Thymus (tissue), 11 donors: ENCODE measurements around the gene OS9. TPM values are rescaled to one million over a fixed set of nuclear protein-coding genes. Genes with fewer than 3 reads are reported as not detected.

ENCODE experiments used
- DNase-seq, 9 donors: peaks; one replicate each; pipeline ENCODE4 v3.0.0-alpha.2; 2013; ENCODE audit warnings: low spot score in 9 of 9, low read depth in 6 of 9, missing footprints in 1 of 9
- H3K27ac ChIP-seq, 2 donors: one replicate each; pipeline ENCODE4 v1.5.1; 2013; ENCODE audit warnings: control low read depth in 1 of 2, low read depth in 1 of 2, low read length in 1 of 2, mild to moderate bottlenecking in 1 of 2, moderate library complexity in 1 of 2
- H3K27me3 ChIP-seq, 2 donors: one replicate each; pipeline ENCODE4 v1.5.1; 2013; ENCODE audit warnings: low read length in 1 of 2; ENCODE audit not compliant: control insufficient read depth in 2 of 2, insufficient read depth in 1 of 2
- H3K36me3 ChIP-seq, 2 donors: one replicate each; pipeline ENCODE4 v1.5.1; 2013; ENCODE audit warnings: low read length in 1 of 2, mild to moderate bottlenecking in 1 of 2, moderate library complexity in 1 of 2; ENCODE audit not compliant: control insufficient read depth in 2 of 2, insufficient read depth in 2 of 2
- H3K4me1 ChIP-seq, 2 donors: one replicate each; pipeline ENCODE4 v1.5.1; 2013; ENCODE audit warnings: low read length in 2 of 2; ENCODE audit not compliant: control insufficient read depth in 2 of 2, insufficient read depth in 2 of 2
- H3K4me3 ChIP-seq, 2 donors: one replicate each; pipeline ENCODE4 v1.5.1; 2013; ENCODE audit warnings: low read length in 2 of 2, control low read depth in 1 of 2, mild to moderate bottlenecking in 1 of 2
- H3K9me3 ChIP-seq, 2 donors: one replicate each; pipeline ENCODE4 v1.5.1; 2013; ENCODE audit warnings: low read length in 1 of 2, mild to moderate bottlenecking in 1 of 2; ENCODE audit not compliant: control insufficient read depth in 2 of 2, insufficient read depth in 1 of 2
- whole genome bisulfite sequencing: extraction: QIAGEN DNeasy Blood & Tissue Kit; methylation state at CpG from one replicate; pipeline ENCODE4 v1.1.7; 2013; 5-methylcytosine and 5-hydroxymethylcytosine counted together
- polyA plus RNA-seq: library from polyadenylated mRNA; stranded (reverse); fragments of 200-250 nt; gene quantifications from one replicate; pipeline ENCODE4 v1.2.3, GENCODE V29; 2013
- total RNA-seq: library from RNA; stranded (reverse); fragments of 120-200 nt; gene quantifications from one replicate; pipeline ENCODE4 v1.2.4, GENCODE V29; 2013
- donor health status: healthy.

Gene OS9
- total and polyA plus RNA-seq, 2 donors = 111 to 166 TPM

DNA sequence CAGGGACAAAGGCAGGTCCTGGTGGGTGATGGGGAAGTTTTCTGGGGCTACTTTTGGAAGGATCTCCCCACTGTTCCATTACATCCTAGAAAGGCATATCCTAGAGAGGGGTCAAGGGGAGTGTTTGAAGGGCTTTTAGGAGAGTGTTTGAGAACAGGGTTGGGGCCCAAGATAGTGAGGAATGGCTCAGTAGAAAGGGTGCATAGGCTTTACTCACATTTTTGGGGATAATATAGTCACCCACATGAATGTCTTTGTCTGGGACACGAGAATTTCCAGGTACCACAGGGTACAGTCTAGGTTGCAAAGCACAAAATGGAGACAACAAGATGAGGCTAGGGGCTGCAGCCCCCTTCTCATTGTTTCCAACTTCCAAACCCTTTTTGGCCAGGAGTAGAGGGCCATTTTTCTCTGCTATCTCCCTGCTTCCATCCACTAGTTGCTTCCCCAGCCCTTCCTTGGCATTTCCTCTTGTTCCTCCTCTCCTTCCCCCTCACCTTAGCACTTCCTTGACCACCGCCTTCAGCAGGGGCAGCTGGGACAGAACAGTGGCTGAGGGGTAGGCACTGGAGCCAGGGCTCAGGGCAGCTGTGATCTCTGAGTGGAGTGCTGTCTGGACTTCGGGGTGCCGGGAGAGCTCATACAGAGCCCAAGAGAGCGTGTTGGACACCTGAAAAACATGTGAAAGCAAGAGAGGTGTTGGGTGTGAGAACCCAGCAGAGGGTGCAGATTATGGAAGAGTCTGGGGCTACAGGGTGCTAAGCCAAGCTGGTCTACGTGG is 70.1 kb downstream of the OS9 start:
- peaks cover 2 to 7% of the 10 kb centered on the region in 2 donors for H3K36me3 ChIP-seq
- peaks cover 0 to 14% of the 10 kb centered on the region in 2 donors for H3K9me3 ChIP-seq
- no peak overlapping the region for H3K27ac ChIP-seq
- H3K4me1 ChIP-seq = peaks cover 10 to 29% of the 10 kb centered on the region in 2 donors
- WGBS = 82% methylated on average over 6 of the region's 6 CpGs
- no peak overlapping the region for H3K4me3 ChIP-seq
- DNase-seq = no peak
- H3K27me3 ChIP-seq = peaks cover 46 to 58% of the 10 kb centered on the region in 2 donors

DNA sequence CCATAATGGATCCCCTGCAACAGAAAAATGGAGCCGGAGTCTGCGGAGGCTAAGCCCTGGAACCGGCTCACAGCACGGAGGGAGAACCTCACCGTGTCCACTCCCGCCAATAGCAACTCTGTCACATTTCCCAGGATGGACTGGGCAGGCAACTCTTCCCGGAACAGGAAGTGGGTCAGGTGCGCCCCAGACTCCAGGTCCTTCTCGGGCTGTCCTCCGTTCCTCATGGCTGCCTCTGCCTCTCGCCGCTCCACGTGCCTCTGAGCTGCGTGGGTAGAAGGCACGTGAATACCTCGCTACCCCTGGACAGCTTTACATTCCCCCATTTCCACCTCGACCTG is 70.7 kb downstream of the OS9 start:
- 19% methylated on average over 17 of the region's 17 CpGs for WGBS
- peaks cover 46 to 58% of the 10 kb centered on the region in 2 donors for H3K27me3 ChIP-seq
- peaks cover 0 to 14% of the 10 kb centered on the region in 2 donors for H3K9me3 ChIP-seq
- H3K36me3 ChIP-seq = peaks cover 0 to 4% of the 10 kb centered on the region in 2 donors
- H3K4me1 ChIP-seq = peaks cover 10 to 29% of the 10 kb centered on the region in 2 donors
- DNase-seq = no peak
- peak overlapping the region in 1 of 2 donors; percentile 45 for H3K4me3 ChIP-seq
- no peak overlapping the region for H3K27ac ChIP-seq

GRCh38 chr12:57765003-57765697 is 71.2 kb downstream of the OS9 start:
- peaks cover 46 to 58% of the 10 kb centered on the region in 2 donors for H3K27me3 ChIP-seq
- 2% methylated on average over 60 of the region's 60 CpGs for WGBS

GRCh38 chr12:57765698-57766463 is 71.9 kb downstream of the OS9 start:
- WGBS = 5% methylated on average over 40 of the region's 40 CpGs
- Histone ChIP-seq H3K4me1 (peaks cover 10 to 31% of the 10 kb centered on the region in 2 donors), H3K36me3 (peaks cover 0 to 4% of the 10 kb centered on the region in 2 donors), H3K9me3 (peaks cover 0 to 14% of the 10 kb centered on the region in 2 donors), H3K27me3 (peaks cover 46 to 58% of the 10 kb centered on the region in 2 donors), H3K4me3 (peak overlapping the region; percentile 31 to 45), H3K27ac (no peak overlapping the region)
- no peak for DNase-seq

More at GRCh38 chr12:57765003-57765697, 71.2 kb downstream of the OS9 start:
- H3K36me3 ChIP-seq = peaks cover 0 to 4% of the 10 kb centered on the region in 2 donors
- no peak overlapping the region for H3K27ac ChIP-seq
- peaks cover 0 to 14% of the 10 kb centered on the region in 2 donors for H3K9me3 ChIP-seq
- H3K4me1 ChIP-seq = peaks cover 10 to 29% of the 10 kb centered on the region in 2 donors
- H3K4me3 ChIP-seq = peak overlapping the region; percentile 31 to 45
- peak in 1 of 9 donors; percentile 51 for DNase-seq

GRCh38 chr12:57766464-57767304 is 72.8 kb downstream of the OS9 start, which contains the start of gene CYP27B1:
Gene CYP27B1 (minus strand): TSS chr12:57767078. CDS start chr12:57767041, 37 bp downstream.
- Histone ChIP-seq H3K4me1 (peaks cover 10 to 39% of the 10 kb centered on the region in 2 donors), H3K36me3 (peaks cover 0 to 4% of the 10 kb centered on the region in 2 donors), H3K4me3 (peak within 1 kb of the TSS in 1 of 2 donors; percentile 45), H3K27ac (no peak within 1 kb of the TSS), H3K27me3 (peaks cover 46 to 58% of the 10 kb centered on the region in 2 donors), H3K9me3 (peaks cover 0 to 14% of the 10 kb centered on the region in 2 donors)
- no peak for DNase-seq
- 13% methylated on average over 38 of the region's 38 CpGs for WGBS

DNA sequence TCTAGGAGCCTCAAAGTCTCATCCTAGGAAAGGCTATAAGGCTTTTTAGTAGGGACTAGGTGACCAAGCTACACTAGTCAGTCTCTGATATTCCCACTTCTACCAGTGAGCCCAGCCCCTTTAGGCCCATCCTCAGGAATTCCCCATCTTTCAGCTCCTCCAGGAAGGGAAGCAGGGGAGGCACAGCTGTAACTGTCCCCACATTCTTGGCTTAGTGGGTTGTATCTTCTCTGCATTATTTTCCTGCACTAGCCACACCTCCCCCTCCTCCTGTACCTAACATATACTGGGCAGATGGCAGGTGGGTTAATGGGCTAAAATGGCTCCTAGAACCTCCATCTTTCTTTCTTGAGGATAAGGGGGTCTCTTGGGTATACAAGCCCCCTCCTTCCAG is 73.4 kb downstream of the OS9 start:
- Histone ChIP-seq H3K27me3 (peaks cover 46 to 63% of the 10 kb centered on the region in 2 donors), H3K9me3 (peaks cover 0 to 14% of the 10 kb centered on the region in 2 donors), H3K4me1 (peaks cover 10 to 43% of the 10 kb centered on the region in 2 donors), H3K4me3 (no peak overlapping the region), H3K36me3 (peaks cover 0 to 4% of the 10 kb centered on the region in 2 donors), H3K27ac (no peak overlapping the region)
- no peak for DNase-seq

DNA sequence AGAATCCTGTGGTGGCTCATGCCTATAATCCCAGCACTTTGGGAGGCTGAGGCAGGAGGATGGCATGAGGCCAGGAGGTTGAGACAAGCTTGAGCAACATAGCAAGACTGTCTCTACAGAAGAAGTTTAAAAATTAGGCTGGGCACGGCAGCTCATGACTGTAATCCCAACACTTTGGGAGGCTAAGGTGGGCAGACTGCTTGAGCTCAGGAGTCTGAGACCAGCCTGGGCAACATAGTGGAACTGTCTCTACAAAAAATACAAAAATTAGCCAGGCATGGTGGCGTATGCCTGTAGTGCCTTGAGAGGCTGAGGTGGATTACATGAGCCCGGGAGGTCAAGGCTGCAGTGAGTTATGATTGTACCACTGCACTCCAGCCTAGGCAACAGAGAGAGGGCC is 73.9 kb downstream of the OS9 start:
- Histone ChIP-seq H3K27ac (no peak overlapping the region), H3K4me3 (no peak overlapping the region), H3K36me3 (peaks cover 0 to 4% of the 10 kb centered on the region in 2 donors), H3K27me3 (peaks cover 46 to 65% of the 10 kb centered on the region in 2 donors), H3K9me3 (peaks cover 0 to 14% of the 10 kb centered on the region in 2 donors), H3K4me1 (peaks cover 13 to 49% of the 10 kb centered on the region in 2 donors)
- no peak for DNase-seq
- 98% methylated on average over 3 of the region's 3 CpGs for WGBS

DNA sequence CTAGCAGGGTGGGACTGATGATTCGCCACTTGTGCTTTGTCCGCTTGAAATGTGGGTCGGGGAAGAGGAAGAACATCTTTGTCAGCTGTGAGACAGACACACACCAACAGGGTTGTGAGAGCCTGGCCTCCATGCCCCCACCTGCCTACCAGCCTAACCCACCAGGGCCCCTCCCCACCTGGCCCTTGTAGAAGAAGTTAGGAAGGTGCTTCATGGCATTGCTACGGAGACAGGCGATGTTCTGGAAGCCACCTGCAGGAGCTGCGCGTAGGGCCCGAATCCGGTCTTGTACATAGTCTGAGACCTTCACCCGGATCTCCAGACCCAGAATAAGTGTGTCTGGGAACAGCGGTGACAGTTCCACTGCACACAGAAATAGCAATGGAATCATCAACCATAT is 75.7 kb downstream of the OS9 start:
- WGBS = 97% methylated on average over 11 of the region's 11 CpGs

More for the DNA sequence above, 75.7 kb downstream of the OS9 start:
- Histone ChIP-seq H3K27me3 (peaks cover 35 to 56% of the 10 kb centered on the region in 2 donors), H3K4me1 (peaks cover 17 to 52% of the 10 kb centered on the region in 2 donors), H3K36me3 (peaks cover 0 to 4% of the 10 kb centered on the region in 2 donors), H3K4me3 (no peak overlapping the region), H3K27ac (no peak overlapping the region), H3K9me3 (peaks cover 0 to 18% of the 10 kb centered on the region in 2 donors)
- DNase-seq = no peak
